Sigmoid colon (tissue), 7 donors: ENCODE data around the gene DRC3. TPM values are rescaled to one million over a fixed set of nuclear protein-coding genes. Genes with fewer than 3 reads are reported as not detected.

Source experiments
- DNase-seq: peaks from one replicate; pipeline ENCODE4 v3.0.0-alpha.2; 2019
- H3K27ac ChIP-seq, 4 donors: fragments of 200-600 bp; sonication (generic); one replicate each; pipeline ENCODE4 v1.5.1; 2016 to 2019; ENCODE audit warnings: mild to moderate bottlenecking in 1 of 4
- H3K27me3 ChIP-seq, 3 donors: fragments of 200-600 bp; sonication (generic); one replicate each; pipeline ENCODE4 v1.5.1; 2019; ENCODE audit warnings: mild to moderate bottlenecking in 1 of 3
- H3K36me3 ChIP-seq, 4 donors: fragments of 200-600 bp; sonication (generic); one replicate each; pipeline ENCODE4 v1.5.1; 2016 to 2019
- H3K4me1 ChIP-seq, 4 donors: fragments of 200-600 bp; sonication (generic); one replicate each; pipeline ENCODE4 v1.5.1; 2017 to 2019
- H3K4me3 ChIP-seq, 4 donors: fragments of 200-600 bp; sonication (generic); one replicate each; pipeline ENCODE4 v1.5.1; 2017 to 2019; ENCODE audit warnings: mild to moderate bottlenecking in 2 of 4, moderate library complexity in 1 of 4
- H3K9me3 ChIP-seq, 4 donors: fragments of 200-600 bp in 3 of 4; sonication (generic) in 3 of 4; one replicate each; pipeline versions ENCODE4 v1.5.1 to v1.6.1; 2013 to 2019
- EP300 ChIP-seq, 4 donors: sonication (generic); formaldehyde crosslinking; IDR thresholded peaks; one replicate each; pipeline ENCODE4 v1.6.1; 2017; ENCODE audit warnings: antibody characterized with exemption in 4 of 4
- POLR2A ChIP-seq, 2 donors: fragments of 450-650 bp; IDR thresholded peaks; one replicate each; pipeline ENCODE4 v1.6.1; 2016; ENCODE audit warnings: antibody characterized with exemption in 2 of 2, mild to moderate bottlenecking in 2 of 2, moderate library complexity in 2 of 2
- POLR2AphosphoS5 ChIP-seq, 4 donors: sonication (generic); formaldehyde crosslinking; IDR thresholded peaks; one replicate each; pipeline ENCODE4 v1.6.1; 2017; ENCODE audit warnings: antibody characterized with exemption in 4 of 4
- WGBS, 2 donors: extraction: QIAGEN DNeasy Blood & Tissue Kit; methylation state at CpG; one replicate each; pipeline ENCODE4 v1.1.7; 2013; 5-methylcytosine and 5-hydroxymethylcytosine counted together
- intact Hi-C: fragments of 100-400 bp; cut with DNase I; formaldehyde crosslinking; loops from one replicate; pipeline ENCODE4 v1.15.1; 2023
- polyA plus RNA-seq, 3 donors: library from polyadenylated mRNA; stranded (reverse); fragments of 200-250 nt; gene quantifications; one replicate each; pipeline ENCODE4 v1.2.3, GENCODE V29; 2013
- total RNA-seq, 4 donors: library from RNA; depleted of rRNA; stranded (reverse); fragments of >200 nt; gene quantifications; one replicate each; pipeline ENCODE4 v1.1.0, GENCODE V29; 2016
- TF ChIP-seq, protein P1 (sequence below), 4 experiments: fragments of 450-650 bp in 3 of 4; fragments of 200-600 bp in 1 of 4; IDR thresholded peaks; one replicate each; pipeline ENCODE4 v1.5.1; 2016 to 2019; ENCODE audit warnings: antibody characterized with exemption in 4 of 4, mild to moderate bottlenecking in 3 of 4, moderate library complexity in 2 of 4
- donor health status: healthy with polysubstance abuse.
- donor health status: Bipolar disorder and iron deficiency.
- donor health status: healthy.

DRC3 gene
- total and polyA plus RNA-seq, 7 donors = 0.36 to 6.1 (median 1.6) TPM; not detected in 2

- intact Hi-C loops = loop anchor here (1.0 kb wide), 1 partner anchor 352 kb away; the partner anchor contains the start of gene RAI1
- WGBS, 2 donors = 20 to 24% methylated on average over 5 of the region's 5 CpGs
Observed at GRCh38 chr17:18033442-18034099, 60.9 kb downstream of the DRC3 start.

GRCh38 chr17:18035704-18036103, 63.0 kb downstream of the DRC3 start:
- Histone ChIP-seq H3K36me3 (no peaks in the 10 kb centered on the region), H3K27ac (no peak overlapping the region), H3K27me3 (no peaks in the 10 kb centered on the region), H3K4me3 (no peak overlapping the region), H3K4me1 (peaks cover 0 to 27% (median 27%) of the 10 kb centered on the region in 4 donors), H3K9me3 (no peaks in the 10 kb centered on the region)
- TF ChIP-seq POLR2AphosphoS5 (IDR thresholded peaks at IDR 0.05) (no peak), EP300 (IDR thresholded peaks at IDR 0.05) (no peak), POLR2A (IDR thresholded peaks at IDR 0.05) (no peak)
- TF ChIP-seq, protein P1, sequence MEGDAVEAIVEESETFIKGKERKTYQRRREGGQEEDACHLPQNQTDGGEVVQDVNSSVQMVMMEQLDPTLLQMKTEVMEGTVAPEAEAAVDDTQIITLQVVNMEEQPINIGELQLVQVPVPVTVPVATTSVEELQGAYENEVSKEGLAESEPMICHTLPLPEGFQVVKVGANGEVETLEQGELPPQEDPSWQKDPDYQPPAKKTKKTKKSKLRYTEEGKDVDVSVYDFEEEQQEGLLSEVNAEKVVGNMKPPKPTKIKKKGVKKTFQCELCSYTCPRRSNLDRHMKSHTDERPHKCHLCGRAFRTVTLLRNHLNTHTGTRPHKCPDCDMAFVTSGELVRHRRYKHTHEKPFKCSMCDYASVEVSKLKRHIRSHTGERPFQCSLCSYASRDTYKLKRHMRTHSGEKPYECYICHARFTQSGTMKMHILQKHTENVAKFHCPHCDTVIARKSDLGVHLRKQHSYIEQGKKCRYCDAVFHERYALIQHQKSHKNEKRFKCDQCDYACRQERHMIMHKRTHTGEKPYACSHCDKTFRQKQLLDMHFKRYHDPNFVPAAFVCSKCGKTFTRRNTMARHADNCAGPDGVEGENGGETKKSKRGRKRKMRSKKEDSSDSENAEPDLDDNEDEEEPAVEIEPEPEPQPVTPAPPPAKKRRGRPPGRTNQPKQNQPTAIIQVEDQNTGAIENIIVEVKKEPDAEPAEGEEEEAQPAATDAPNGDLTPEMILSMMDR (IDR thresholded peaks at IDR 0.05) = no peak
- intact Hi-C loops = loop anchor here (5.0 kb wide), 3 partner anchors 63 to 158 kb away; partner anchors contain the start of genes DRC3 and TOM1L2
- no peak for DNase-seq
- 64 to 85% methylated on average over 2 of the region's 2 CpGs for WGBS, 2 donors

More at GRCh38 chr17:18033442-18034099, 60.9 kb downstream of the DRC3 start:
- H3K27me3 ChIP-seq = no peaks in the 10 kb centered on the region
- no peak overlapping the region for H3K27ac ChIP-seq
- H3K36me3 ChIP-seq = no peaks in the 10 kb centered on the region
- no peak overlapping the region for H3K4me3 ChIP-seq
- no peaks in the 10 kb centered on the region for H3K9me3 ChIP-seq
- TF ChIP-seq POLR2A (IDR thresholded peaks at IDR 0.05) (no peak), EP300 (IDR thresholded peaks at IDR 0.05) (no peak), POLR2AphosphoS5 (IDR thresholded peaks at IDR 0.05) (peak in 1 of 4 donors; percentile 13)
- TF ChIP-seq, protein P1 (IDR thresholded peaks at IDR 0.05) = peak; percentile 39 to 51 (median 42)
- H3K4me1 ChIP-seq = peaks cover 0 to 19% (median 17%) of the 10 kb centered on the region in 4 donors
- DNase-seq = no peak

- TF ChIP-seq EP300 (IDR thresholded peaks at IDR 0.05) (no peak), POLR2AphosphoS5 (IDR thresholded peaks at IDR 0.05) (no peak), POLR2A (IDR thresholded peaks at IDR 0.05) (no peak)
- TF ChIP-seq, protein P1 (IDR thresholded peaks at IDR 0.05) = no peak
- H3K9me3 ChIP-seq = no peaks in the 10 kb centered on the region
Observed at GRCh38 chr17:18037486-18037885, 64.8 kb downstream of the DRC3 start.

DNA sequence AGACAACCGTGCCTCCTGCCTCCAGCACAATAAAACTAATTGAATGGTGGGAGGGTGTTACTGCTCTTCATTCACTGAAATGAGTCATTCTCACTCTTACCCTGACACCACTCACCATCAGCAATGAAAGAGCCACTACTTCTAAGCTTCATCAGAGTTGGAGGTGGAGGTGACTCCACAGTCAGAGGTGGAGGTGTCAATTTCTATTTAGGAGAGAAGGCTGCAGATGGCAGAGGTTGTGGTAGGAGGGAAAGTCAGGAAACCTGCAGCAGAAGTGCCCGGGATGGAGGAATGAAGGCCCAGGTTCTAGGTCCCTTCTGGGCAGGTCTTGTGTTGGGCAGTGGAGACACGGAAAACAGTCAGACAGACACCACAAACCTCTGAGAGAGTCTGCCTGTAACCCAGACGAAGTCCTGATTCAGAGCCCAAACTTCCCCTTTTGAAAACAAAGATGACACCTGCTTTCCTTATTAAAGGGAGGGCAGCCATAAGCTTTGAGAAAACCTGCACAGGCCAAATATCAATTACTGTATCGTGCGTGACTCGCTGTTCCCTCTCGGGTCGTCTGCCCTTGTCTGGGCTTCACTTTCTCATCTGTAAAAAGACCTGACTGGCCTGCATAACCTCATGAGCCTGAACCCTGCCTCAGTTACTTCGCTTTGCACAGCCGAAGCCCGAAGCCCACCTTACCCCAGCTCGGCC, 65.6 kb downstream of the DRC3 start:
- Histone ChIP-seq H3K9me3 (no peaks in the 10 kb centered on the region), H3K27ac (peak overlapping the region; percentile 84 to 91 (median 89)), H3K4me1 (peaks cover 0 to 45% (median 37%) of the 10 kb centered on the region in 4 donors), H3K27me3 (no peaks in the 10 kb centered on the region), H3K4me3 (peak overlapping the region; percentile 74 to 96 (median 86)), H3K36me3 (no peaks in the 10 kb centered on the region)
- WGBS, 2 donors = 1 to 4% methylated on average over 13 of the region's 13 CpGs
- TF ChIP-seq EP300 (IDR thresholded peaks at IDR 0.05) = no peak
- no peak for TF ChIP-seq POLR2A (IDR thresholded peaks at IDR 0.05)
- no peak for TF ChIP-seq POLR2AphosphoS5 (IDR thresholded peaks at IDR 0.05)
- TF ChIP-seq, protein P1 (IDR thresholded peaks at IDR 0.05) = no peak
- no peak for DNase-seq
- intact Hi-C loops = loop anchor here (2.0 to 5.0 kb wide), 4 partner anchors 66 to 357 kb away; partner anchors contain the start of genes DRC3, RAI1 and TOM1L2

More at GRCh38 chr17:18037486-18037885, 64.8 kb downstream of the DRC3 start:
- Histone ChIP-seq H3K36me3 (no peaks in the 10 kb centered on the region), H3K4me3 (no peak overlapping the region), H3K27ac (no peak overlapping the region), H3K4me1 (peaks cover 0 to 45% (median 38%) of the 10 kb centered on the region in 4 donors), H3K27me3 (no peaks in the 10 kb centered on the region)
- intact Hi-C loops = loop anchor here (5.0 kb wide), 3 partner anchors 65 to 160 kb away; partner anchors contain the start of genes DRC3 and TOM1L2
- DNase-seq = no peak
- 59 to 78% methylated on average over 6 of the region's 6 CpGs for WGBS, 2 donors
